GM19455 (cell line): ENCODE results near the gene CHN2.
"Not testable (repeated sequence)": the region's sequence is repeated elsewhere in the genome, so short reads cannot be mapped to it uniquely, and the experiment has no call there.

Experiments used
- ATAC-seq: cut with Tn5 transposase; IDR thresholded peaks from one replicate; pipeline ENCODE4 v1.9.1; 2021; ENCODE audit not compliant: unreplicated experiment

Gene CHN2

GRCh38 chr7:29185613-29186012 lies 9.0 kb upstream of the CHN2 start:
- no peak for ATAC-seq

- ATAC-seq, result no peak
Measured at GRCh38 chr7:29189743-29190201, 4.8 kb upstream of the CHN2 start.

- no peak for ATAC-seq
Measured at GRCh38 chr7:29190349-29191045, 4.1 kb upstream of the CHN2 start.

GRCh38 chr7:29192323-29192722 lies 2.3 kb upstream of the CHN2 start:
- no peak for ATAC-seq

- no peak for ATAC-seq
Measured at GRCh38 chr7:29192811-29193210, 1.8 kb upstream of the CHN2 start.

GRCh38 chr7:29193316-29194205 lies 1.0 kb upstream of the CHN2 start:
- ATAC-seq, result no peak

- no peak for ATAC-seq
Measured at GRCh38 chr7:29194206-29194593, 375 bp upstream of the CHN2 start.

- no peak for ATAC-seq
Measured at GRCh38 chr7:29196191-29196590, 1.6 kb downstream of the CHN2 start.

- ATAC-seq, result no peak
Measured at GRCh38 chr7:29196971-29197595, 2.5 kb downstream of the CHN2 start.

- ATAC-seq, result no peak
Measured at GRCh38 chr7:29197916-29198315, 3.3 kb downstream of the CHN2 start.

GRCh38 chr7:29199776-29200175 lies 5.2 kb downstream of the CHN2 start:
- ATAC-seq, result no peak

- no peak for ATAC-seq
Measured at GRCh38 chr7:29202651-29203069, 8.1 kb downstream of the CHN2 start.

- no peak for ATAC-seq
Measured at GRCh38 chr7:29204491-29205272, 10.1 kb downstream of the CHN2 start.

GRCh38 chr7:29207162-29207801 lies 12.7 kb downstream of the CHN2 start:
- no peak for ATAC-seq

- ATAC-seq, result no peak
Measured at GRCh38 chr7:29208410-29209250, 14.1 kb downstream of the CHN2 start.

- no peak for ATAC-seq
Measured at GRCh38 chr7:29209745-29210144, 15.2 kb downstream of the CHN2 start.

- ATAC-seq, result not testable (repeated sequence)
Measured at GRCh38 chr7:29212736-29213135, 18.2 kb downstream of the CHN2 start.

GRCh38 chr7:29214056-29214455 lies 19.5 kb downstream of the CHN2 start:
- ATAC-seq, result no peak

- no peak for ATAC-seq
Measured at GRCh38 chr7:29214816-29215215, 20.2 kb downstream of the CHN2 start.

- no peak for ATAC-seq
Measured at GRCh38 chr7:29216128-29216527, 21.6 kb downstream of the CHN2 start.
